HT-29 (cell line): ENCODE results near the gene GINS2. TPM values are rescaled to one million over a fixed set of nuclear protein-coding genes. Genes with fewer than 3 reads are reported as not detected.

ENCODE experiments used
- DNase-seq: peaks from one replicate; pipeline ENCODE4 v3.0.0-alpha.2; 2015; ENCODE audit warnings: low spot score
- total RNA-seq: library from RNA; depleted of rRNA; stranded (reverse); fragments of >200 nt; shearing (Covaris generic); gene quantifications from 2 replicates; pipeline ENCODE4 v1.2.3, GENCODE V29; 2014

Gene GINS2
- total RNA-seq, 1 experiment from 2014 or later = 22.8 TPM

DNA sequence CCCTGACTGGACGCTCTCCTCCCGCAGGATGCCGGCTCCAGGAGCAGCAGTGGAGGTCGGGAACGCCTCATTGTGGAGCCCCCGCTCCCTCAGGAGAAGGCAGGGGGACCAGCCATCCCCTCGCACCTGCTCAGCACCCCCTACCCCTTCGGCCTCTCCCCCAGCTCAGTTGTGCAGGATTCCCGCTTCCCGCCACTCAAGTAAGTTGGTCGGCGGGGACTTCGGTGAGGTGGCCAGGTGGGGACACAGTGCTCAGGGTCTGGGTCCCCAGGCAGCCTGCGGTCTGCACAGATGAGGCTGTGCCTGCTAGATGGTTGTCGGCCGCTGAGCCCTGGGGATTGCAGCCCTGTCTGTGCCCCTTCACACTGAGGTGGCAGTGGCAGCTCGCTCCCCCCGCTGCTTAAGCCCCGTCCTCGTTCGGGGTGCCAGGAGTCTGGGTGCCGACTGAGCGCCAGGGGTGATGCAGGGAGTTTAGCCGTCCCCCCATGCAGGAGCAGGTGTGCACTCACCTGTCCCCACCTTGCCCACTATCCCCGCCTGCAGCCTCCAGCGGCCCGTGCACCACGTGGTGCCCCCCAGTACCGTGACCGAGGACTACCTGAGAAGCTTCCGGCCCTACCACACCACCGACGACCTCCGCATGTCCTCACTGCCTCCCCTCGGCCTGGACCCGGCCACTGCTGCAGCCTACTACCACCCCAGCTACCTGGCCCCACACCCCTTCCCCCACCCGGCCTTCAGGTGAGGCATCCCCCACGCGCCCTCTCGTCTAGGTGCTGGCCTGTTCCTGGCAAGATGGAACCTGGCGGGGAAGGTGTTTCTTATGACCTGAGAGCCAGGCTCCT is 34.3 kb downstream of the GINS2 start:
- DNase-seq = no peak

DNA sequence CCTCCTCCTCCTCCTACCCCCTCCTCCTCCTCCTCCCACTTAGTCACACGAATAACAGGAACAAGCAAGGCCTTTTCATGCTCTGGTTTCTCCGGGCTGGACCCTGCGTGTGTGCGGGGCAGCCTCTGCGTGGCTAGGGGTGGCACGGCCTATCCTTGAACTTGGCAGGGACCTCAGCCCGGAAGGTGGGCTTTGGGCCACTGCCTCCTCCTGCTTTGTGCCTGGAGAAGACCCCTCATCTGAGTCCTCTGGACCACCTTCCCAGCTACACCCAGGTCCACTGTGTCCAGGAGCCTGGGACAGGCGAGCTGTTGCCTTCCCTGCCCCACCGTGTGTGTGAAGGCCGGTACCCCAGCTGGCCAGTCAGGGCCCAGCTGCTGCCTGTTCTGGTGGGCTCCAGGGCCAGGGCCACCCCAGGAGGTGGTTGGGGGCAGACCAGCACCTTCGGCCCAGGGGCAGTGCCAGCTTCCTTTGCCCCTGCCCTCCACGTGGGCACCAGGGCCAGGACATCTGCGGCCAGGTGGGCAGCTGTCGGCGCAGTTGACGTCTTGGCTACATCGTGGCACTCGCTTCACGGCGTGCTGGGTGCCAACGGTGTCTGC is 35.4 kb downstream of the GINS2 start:
- DNase-seq = no peak

- DNase-seq = peak; percentile 36
Observed at GRCh38 chr16:85652431-85653221, 36.1 kb downstream of the GINS2 start.

GRCh38 chr16:85651629-85652430 is 36.9 kb downstream of the GINS2 start:
- peak; percentile 34 for DNase-seq

DNA sequence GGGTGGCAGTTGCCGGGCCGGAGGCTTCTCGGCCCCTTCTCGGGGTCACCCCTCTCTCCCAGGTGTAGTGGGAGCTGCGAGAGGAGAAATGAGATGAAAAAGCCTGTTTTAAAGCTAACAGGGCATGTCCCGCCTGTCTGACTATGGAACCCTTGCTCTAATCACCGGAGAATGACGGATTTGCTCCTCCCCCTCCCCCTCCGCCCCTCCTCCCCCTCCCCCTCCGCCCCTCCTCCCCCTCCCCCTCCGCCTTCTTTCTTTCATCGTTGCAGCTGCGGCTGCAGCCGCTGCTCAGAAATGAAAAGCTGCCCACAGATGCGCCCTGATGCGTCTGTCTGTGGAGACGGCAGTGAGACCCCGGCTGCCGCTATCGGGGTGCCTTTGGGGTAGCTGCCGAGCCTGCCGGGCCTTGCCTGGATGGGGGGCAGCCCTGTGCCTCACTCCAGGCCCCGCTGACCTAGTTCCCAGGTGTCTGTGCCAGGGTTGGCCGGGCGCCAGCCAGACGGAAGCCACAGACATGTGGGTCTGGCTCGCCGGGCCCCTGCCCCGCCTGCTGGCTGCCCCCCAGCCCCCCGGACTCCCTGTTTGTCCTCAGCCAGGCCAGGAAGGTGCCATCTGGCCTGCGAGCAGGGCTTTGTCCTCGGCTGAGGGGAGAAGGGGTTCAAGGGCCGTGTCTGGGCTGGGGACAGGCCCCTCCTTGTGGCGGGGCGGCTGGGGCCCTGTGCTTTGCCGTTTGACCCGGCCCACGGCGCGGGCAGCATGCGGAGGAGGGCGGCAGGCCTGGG is 37.7 kb downstream of the GINS2 start:
- peak; percentile 32 for DNase-seq

GRCh38 chr16:85650135-85650843 is 38.5 kb downstream of the GINS2 start:
- no peak for DNase-seq

DNA sequence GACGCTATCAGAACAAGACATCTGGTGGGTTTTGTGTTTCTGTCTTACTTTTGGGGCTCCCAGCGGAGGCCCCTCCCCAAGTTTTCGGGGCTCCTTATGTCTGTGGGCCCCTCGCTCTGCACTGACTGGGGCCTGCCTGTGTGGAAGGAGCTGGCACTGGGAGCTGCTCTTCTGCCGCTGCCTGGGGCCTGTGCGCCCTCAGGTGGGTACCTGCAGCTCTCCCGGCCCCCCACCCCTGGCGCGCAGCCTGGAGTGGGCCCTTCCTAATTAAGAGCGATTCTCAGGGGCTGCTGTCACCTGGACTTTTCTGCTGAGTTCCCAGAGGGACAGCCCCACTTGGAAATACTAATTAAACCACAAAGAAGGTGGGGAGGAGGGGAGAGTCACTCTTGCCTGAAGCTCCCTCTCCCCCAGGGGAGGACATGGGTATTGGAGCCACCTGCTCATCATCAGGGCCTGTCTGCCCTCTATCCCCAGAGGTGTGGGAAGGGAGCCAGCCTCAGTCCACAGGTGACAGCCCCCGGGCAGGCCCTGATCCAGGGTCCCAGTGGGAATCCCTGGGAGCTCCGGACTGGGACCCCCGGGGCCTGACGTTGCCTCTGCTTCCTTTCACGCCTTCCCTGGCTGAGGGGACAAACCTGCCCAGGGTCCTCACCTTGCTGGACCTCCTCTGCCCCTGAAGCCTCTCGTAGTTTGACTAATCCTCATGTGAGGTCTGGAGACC is 39.2 kb downstream of the GINS2 start:
- no peak for DNase-seq

DNA sequence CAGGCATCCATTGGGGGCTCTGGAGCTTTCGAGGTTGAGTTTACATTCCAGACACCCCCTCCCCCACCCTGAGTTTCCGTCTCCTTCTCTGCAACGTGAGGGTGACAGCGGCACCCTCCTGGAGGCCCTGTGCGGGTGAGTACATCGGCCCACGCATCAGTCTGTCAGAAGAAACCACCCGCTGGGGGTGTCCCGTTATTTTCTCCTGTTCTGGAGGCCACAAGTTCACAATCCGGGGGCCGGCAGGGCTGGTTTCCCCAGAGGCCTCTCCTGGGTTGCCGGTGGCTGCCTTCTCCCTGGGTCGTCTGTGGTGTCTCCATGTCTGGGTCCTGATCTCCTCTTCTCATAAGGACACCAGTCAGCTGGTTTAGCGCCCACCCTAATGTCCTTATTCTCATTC is 39.9 kb downstream of the GINS2 start:
- DNase-seq = no peak

DNA sequence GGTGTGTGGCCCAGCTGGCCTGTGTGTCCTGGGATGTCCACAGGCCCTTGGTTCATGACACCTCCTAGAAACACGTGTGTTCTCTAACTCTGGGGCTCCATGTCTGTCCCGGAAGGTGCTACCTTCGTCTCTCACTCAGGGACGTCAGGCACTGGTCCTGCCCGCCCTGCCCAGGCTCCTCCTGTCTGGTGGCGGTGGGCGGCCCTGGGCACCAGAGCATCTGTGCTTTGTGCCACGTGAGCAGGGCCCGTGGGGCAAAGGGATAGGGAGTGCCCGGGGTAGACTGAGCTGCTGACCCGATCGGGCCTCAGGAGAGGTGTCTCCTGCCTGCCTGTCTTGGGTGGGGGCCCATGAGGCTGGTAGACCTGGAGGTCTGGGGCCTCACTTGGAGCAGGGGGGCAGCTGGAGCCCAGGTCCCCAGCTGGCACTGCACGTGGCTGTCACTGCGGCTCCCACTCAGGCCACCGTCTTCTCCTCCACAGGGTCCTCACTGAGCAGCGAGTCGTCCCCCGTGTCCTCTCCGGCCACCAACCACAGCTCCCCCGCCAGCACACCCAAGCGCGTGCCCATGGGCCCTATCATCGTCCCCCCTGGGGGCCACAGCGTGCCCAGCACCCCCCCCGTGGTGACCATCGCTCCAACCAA is 40.6 kb downstream of the GINS2 start:
- DNase-seq = no peak

- no peak for DNase-seq
Observed at GRCh38 chr16:85646976-85647375, 41.8 kb downstream of the GINS2 start.

DNA sequence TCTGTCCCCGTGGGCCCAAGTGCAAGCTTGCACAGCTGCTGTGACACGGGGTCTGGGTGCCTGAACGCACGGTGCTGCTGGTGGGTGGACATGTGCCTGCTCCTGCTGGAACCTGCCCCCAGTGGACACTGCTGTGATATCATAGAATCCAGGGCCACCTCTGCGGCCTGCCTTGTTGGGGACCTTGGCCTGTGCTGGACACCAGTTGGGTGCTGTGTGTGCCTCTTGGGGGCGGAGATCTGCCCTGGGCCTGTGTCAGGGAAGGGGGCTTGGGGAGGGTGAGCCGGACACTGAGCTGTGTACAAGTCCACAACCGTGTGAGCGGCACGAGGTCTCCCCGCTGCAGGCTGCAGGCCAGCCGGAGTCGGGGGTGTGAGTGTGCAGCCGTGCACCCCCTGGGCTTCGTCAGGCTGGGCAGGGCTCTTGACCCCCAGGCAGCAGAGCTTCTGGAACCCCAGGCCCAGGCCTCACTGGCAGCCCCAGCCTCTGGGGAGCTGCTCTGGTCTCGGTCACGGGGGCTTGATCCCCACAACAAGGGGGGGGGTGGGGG is 42.3 kb downstream of the GINS2 start:
- no peak for DNase-seq

DNA sequence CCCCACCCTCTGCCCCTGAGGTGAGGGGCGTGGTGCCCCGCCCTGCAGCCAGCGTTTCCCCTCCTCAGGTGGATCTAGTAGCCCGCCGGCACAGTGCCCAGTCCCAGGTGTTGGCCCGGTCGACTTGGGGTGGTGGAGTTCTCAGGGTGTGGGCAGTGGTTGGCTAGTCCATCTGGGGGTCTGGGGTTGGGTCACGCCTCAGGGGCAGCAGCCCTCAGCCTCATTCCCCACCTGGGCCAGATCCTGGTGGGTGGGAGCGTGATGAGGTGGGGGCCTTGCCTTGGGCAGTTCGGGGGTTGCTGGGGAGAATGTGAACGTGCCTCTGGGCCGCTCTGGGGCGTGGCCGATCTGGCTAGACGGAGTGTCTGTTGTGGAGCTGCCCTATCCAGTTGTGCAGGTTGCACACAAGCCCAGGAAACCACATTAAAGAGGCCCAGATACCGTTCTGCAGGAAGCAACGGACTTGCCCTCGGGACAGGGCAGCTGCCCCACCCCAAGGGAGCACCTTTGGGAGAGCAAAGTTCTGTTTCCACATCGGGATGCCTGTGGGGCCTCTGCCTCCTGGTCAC is 43.6 kb downstream of the GINS2 start:
- DNase-seq = peak; percentile 89

GRCh38 chr16:85644093-85644712 is 44.6 kb downstream of the GINS2 start:
- DNase-seq = no peak

DNA sequence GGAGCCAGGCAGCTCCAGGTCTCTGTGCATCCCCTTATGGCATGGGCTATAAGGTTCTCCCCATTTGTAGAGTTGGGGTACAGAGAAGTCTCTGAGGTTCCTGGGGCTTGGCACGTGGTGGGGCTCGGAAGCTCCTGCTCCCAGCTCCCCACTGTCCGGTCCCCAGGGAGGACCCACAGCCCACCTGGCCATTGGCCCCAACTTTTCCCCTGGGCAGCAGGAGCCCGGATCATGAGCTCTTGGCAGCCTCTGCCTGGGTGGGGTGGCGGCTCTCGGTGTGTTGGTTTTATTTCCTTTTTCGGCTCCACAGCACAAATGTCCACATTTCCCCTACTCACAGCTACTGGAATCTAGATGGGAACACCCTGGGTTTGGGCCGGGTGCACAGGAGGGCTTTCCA is 45.1 kb downstream of the GINS2 start:
- DNase-seq = no peak

DNA sequence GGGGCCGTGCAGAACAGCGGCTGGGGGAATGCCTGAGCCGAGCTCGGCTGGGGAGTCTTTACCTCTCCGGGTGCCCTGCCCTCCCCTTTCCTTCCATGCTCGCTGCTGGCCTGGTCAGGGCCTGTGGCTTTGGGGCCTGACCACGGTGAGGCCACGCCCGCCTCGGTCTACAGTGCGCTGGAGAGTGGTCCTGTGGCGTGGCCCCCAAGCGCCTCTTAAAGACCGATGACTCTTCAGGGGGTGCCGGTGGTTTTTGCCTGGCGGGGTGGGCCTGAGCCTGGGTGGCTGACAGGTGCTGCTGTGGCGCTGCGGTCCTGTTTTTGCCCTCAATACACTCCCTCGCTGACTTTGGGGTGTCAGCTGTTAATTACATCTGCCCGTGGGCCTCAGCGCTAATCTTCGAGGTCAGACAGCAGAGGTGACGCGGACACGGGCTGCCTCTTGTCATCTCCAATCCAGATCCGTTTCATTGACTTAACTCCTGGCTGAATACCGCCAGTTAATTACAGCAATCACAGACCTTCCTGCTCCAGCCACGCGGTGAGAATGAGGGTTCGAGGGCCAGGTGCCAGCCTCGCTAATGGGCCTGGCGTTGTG is 45.9 kb downstream of the GINS2 start:
- peak; percentile 35 for DNase-seq

- DNase-seq = peak; percentile 75
Observed at GRCh38 chr16:85641776-85642176, 47.0 kb downstream of the GINS2 start.

- DNase-seq = no peak
Observed at GRCh38 chr16:85641305-85641704, 47.4 kb downstream of the GINS2 start.
